Measurements from ENCODE around the gene NDST1. TPM values are rescaled to one million over a fixed set of nuclear protein-coding genes. Genes with fewer than 3 reads are reported as not detected.

NDST1 gene
- total RNA-seq, 4 donors from 2014 or later, result 32.4 to 104 (median 42.6) TPM

DNA sequence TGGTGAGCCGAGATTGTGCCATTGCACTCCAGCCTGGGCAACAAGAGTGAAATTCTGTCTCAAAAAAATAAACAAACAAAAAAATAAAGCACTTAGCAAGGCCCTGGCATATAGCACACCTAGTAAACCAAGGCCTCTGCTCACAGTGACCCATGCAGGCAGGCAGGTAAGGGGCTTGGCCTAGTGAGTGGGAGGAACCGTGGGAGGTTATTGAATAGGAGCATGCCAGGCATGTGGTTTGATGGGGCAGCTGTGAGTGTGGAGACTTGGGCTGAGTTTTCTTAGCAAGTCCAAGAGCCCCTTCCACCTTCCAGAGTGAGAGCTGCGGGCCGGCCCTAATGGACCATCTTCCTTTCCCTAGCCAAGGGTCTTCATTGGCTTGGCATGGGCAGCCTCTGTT, 4.5 kb upstream of the NDST1 start:
- no peak for TF ChIP-seq CTCF (IDR thresholded peaks at IDR 0.05; ENCODE audit: low read depth)

GRCh38 chr5:150503977-150504620, 3.8 kb upstream of the NDST1 start:
- TF ChIP-seq CTCF (IDR thresholded peaks at IDR 0.05; ENCODE audit: low read depth), result no peak

GRCh38 chr5:150505041-150505511, 2.9 kb upstream of the NDST1 start:
- TF ChIP-seq CTCF (IDR thresholded peaks at IDR 0.05; ENCODE audit: low read depth), result no peak

DNA sequence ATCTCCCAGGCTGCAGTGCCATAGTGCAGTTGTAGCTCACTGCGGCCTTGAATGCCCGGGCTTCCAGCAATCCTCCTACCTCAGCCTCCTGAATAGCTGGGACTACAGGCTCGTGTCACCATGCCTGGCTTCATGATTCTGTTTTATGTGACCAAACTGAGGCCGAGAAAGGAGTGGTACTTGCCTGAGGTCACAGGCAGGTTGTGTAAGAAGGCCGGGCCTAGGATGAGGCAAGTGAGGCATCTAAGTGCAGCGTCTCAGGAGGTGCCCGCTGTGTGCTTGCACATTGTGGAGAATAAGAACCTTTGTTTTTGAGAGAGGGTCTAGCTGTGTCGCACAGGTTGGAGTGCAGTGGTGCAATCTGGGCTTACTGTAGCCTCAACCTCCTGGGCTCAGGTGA, 2.1 kb upstream of the NDST1 start:
- no peak for TF ChIP-seq CTCF (IDR thresholded peaks at IDR 0.05; ENCODE audit: low read depth)

DNA sequence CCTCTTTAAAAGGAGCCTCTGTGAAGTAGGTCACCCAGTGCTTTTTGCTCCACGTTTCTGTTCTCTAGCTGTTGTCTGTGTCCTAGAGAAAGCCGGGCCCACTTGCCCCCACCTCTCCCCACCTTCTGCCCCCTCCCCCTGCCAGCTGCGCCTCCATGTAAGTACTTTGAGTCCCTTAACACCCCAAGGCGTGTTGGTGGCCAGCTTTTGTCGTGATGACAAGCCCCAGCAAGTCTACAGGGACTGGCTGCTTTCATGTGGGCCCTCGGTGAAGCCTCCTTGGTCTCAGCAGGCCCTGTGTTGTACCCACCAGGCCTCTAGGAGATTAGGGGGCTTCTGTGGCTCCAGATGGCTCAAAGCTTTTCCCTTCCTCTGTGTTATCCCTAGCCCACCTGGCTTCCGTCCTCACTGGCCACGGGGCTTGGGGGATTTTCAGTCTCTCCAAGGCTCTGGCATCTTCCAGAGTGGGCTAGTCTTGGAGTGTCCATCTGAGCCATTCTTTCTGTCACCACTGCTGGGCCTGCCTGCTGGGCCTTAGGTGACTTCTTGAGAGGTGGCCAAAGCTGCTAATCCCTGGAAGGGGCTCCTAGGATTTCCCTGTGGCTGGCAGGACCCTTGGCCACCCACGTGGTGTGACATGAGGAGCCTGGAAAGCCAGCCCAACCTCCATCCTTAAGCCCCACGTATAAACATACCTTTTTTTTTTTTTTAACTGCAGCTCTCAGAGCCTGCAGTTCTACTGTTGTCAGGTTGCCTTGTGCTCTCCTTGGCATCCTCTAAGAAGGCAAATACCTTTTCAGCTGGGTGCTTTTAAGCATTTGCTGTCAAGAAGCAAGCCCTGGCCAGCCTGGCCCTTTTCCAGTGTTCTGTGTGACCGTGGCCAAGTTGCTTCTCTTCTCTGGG, 1.1 kb upstream of the NDST1 start:
- no peak for TF ChIP-seq CTCF (IDR thresholded peaks at IDR 0.05; ENCODE audit: low read depth)

GRCh38 chr5:150508277-150508640, 328 bp downstream of the NDST1 start:
- no peak for TF ChIP-seq CTCF (IDR thresholded peaks at IDR 0.05; ENCODE audit: low read depth)

GRCh38 chr5:150508828-150509227, 897 bp downstream of the NDST1 start:
- TF ChIP-seq CTCF (IDR thresholded peaks at IDR 0.05; ENCODE audit: low read depth), result no peak
